Amniotic stem cell (primary cell): ENCODE results near the gene TBXT.

Experiments
- DNase-seq: peaks from one replicate; lab custom pipeline; 2025; lab: John Stamatoyannopoulos, UW

Gene TBXT

DNA sequence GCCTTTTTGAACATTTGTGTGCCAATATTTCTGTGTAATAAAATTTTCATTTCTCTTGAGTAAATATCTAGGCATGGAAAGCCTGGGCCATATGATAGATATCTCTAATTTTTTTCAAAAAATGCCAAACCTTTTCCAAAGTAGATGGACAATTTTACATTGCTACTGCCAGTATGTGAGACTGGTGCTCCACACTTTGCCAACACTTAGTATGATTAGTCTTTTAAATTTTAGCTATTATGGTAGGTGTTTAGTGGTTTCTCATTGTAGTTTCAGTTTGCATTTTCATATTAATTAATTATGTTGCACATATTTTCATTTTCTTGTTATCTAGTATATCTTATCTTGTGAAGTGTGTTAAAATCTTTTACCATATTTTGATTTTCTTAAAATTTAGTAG, 52.0 kb downstream of the TBXT start:
- no peak for DNase-seq

- DNase-seq, result no peak
Measured at GRCh38 chr6:166112580-166112979, 55.1 kb downstream of the TBXT start.

DNA sequence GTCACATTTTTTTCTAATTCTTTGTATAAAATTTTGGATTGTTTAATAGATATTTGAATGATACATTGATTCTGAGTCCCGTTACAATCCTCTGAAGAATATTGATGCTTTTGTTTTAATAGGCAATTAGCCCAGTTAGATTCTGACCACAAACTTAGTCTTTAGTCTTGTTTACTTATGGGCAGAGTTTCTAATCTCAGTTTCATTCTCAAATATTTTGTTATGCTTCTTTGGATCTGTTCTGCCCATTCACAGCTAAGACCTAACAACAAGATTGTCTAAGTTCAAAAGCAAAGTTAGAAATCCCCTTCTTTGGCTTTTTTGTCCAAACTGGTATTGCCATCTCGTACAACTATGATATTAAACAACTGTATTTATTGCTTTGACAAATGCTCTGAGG, 58.0 kb downstream of the TBXT start:
- no peak for DNase-seq
